HG03575 (cell line): ENCODE measurements around the gene RPS16.
"Not testable (repeated sequence)": the region's sequence is repeated elsewhere in the genome, so short reads cannot be mapped to it uniquely, and the experiment has no call there.

Experiments
- ATAC-seq: cut with Tn5 transposase; IDR thresholded peaks from one replicate; pipeline ENCODE4 v1.9.1; 2021; ENCODE audit not compliant: unreplicated experiment, insufficient number of reproducible peaks, low FRiP score; ENCODE audit errors: extremely low read depth

Gene RPS16

DNA sequence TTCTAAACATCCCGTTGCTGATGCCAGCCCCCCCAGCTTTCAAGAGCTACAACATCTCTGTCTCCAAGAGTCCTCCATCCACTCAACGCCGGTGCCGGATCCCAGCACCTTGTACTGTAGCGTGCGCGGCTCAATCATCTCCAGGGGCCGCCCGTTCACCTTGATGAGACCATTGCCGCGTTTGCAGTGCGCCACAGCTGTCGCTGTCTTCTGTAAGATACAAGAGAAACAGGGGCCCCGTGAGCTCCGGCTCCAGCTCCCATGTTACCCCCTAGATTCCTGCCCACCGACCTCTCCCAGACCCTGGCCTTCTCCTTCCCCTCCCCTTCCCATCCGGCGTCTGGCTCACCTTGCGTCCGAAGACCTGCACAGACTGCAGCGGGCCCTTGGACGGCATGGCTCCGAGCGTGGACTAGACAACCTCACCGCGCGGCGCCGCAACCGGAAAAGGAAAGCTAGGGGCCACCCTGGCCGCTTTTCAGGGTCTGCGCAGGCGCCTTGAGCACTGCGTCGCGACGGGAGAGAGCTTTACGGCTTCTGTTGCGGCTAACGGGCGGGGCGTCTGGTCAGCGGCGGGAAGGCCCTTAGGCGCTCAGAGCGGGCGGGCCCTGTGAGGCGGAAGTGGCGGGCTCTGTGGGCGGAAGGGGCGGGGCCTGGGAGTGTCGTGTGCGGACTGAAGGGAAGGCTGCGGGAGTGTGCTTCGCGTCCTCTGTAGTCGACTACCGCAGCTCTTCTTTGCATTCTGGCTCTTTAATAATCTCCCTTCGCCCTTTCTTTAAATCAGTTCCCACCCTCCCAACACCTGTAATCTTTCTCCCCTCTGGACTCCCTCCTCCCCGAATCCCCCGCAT is at the start of gene RPS16:
TSS of gene RPS16 (minus strand) at position 451 of the 851 bp plus-strand sequence. CDS start at position 397, 54 bp downstream.
- no peak for ATAC-seq

DNA sequence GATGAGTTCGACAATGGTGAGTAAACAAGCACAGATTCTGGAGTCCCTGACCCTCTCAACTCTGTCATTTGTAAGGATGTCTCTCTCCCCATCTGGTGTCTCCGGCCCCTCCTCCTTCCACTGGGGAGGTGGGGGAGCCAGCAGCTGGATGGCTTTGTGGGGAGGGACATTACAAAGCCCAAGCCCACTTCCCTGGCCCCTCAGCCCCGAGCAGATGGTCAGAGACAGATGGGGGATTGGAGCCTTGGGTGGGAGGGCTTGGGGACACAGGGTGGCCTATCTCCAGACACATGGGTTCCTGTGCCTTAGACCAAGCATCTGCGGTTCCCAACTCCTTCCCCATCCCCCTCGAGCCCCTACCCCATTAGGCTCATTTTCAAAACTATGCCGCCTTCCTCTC is 47.4 kb upstream of the RPS16 start:
- ATAC-seq, result no peak

DNA sequence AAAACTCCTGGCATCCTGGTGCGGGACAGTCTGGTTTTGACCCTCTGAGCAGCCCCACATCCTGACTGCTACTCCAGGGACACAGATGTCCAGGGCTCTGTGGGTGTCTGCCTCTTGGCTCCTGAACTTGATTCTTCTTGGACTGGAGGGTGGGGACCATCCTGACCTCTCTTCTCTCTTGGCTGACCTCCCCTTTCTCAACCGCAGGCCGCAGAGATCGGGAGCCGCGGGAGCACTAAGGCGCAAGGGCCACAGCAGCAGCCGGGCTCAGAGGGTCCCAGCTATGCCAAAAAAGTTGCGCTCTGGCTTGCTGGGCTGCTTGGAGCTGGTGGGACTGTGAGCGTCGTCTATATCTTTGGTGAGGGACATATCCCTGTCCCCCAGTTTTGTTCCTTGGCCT is 45.9 kb upstream of the RPS16 start:
- no peak for ATAC-seq

DNA sequence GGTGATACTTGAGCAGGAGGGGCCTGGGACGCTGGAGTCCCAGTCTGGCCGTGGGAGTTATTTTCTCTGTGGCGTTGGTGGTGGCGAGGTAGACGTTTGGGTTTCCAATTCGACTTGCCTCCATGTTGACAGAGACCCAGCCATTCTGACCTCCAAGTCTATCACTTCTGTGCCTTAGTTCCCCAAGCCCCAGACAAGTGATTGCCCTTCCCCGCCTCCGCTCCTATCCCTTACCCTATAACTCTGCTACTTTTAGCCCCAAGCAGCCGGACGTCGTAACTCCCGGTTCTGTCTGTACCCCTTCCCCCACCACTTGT is 45.4 kb upstream of the RPS16 start:
- ATAC-seq, result no peak

DNA sequence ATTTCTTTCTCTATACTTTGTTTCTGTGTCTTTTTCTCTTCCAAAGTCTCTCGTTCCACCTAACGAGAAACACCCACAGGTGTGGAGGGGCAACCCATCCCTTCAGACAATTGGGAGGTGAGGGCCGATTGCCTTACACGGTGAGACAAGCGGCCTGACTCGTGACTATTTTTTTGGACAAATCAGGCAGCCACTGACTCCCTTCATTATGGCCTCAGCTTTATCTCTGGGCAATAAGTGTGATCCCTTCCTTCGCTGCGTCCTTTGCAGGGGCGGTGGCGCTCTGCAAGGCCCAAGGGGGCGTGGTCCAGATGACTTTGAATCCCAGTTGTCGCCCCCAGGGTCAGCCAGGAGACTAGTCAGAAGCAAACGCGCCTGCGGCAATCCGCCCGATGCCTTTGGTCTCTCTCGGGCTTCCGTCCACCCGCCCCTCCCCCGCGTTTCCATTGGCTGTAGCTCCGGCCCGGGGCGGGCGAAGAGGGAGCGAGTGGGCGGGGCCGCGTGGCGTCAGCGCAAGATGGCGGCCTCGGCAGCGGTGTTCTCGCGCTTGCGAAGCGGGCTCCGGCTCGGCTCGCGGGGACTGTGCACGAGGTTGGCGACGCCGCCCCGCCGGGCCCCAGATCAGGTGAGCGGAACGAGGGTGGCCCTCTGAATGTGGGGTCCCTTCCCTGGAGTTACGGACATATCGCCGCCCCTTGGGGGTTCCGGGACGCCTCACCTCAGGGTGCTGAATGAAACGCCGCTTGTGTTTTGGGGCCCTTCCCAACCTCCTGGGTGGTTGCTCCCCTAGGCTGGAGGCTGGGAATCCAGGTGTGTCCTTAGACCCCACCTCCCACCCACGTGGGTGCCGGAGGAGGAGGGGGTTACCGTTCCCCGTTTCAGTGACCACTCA is 44.8 kb upstream of the RPS16 start, which contains the start of gene TIMM50:
TSS of gene TIMM50 (plus strand) at position 502 of the 892 bp plus-strand sequence. CDS start at position 518, 16 bp downstream.
- ATAC-seq, result no peak

DNA sequence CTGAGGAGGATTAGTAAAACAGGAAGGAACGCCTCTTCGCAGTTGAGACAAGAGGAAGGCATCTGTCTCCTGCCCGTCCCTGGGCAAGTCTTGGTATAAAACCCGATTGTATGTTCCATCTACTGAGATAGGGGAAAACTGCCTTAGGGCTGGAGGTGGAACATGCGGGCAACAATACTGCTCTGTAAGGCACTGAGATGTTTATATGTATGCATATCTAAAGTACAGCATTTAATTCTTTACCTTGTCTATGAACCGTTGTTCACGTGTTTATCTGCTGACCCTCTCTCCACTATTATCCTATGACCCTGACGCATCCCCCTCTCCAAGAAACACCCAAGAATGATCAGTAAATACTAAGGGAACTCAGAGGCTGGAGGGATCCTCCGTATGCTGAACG is 44.2 kb upstream of the RPS16 start:
- ATAC-seq, result no peak

DNA sequence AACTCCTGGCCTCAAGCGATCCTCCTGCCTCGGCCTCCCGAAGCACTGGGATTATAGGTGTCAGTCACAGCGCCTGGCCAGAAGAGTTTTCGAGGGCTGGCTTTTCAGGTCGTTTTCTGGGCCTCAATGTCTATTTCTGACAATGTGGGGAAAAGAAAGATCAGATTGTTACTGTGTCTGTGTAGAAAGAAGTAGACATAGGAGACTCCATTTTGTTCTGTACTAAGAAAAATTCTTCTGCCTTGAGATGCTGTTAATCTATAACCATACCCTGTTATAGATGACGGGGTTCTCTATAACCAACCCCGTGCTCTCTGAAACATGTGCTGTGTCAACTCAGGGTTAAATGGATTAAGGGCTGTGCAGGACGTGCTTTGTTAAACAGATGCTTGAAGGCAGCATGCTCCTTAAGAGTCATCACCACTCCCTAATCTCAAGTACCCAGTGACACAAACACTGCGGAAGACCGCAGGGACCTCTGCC is 43.6 kb upstream of the RPS16 start:
- not testable (repeated sequence) for ATAC-seq

DNA sequence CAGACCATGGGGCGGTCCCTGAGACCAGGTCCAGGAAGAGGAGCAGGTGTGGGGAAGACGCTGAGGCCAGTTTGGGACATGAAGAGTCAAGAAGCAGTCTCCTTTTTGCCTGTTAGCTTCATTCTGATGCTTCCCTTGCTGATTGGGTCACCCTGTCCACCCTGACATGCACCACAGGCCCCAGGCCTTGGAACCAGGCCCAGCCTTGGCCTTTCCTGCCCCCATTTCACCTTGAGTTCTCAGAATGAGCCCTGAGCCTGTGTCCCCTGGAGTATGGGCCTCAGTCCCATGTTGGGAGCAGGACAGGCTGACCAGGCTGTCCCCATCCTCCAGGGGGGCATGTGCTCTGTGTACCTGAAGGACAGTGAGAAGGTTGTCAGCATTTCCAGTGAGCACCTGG is 40.0 kb upstream of the RPS16 start:
- ATAC-seq, result no peak

DNA sequence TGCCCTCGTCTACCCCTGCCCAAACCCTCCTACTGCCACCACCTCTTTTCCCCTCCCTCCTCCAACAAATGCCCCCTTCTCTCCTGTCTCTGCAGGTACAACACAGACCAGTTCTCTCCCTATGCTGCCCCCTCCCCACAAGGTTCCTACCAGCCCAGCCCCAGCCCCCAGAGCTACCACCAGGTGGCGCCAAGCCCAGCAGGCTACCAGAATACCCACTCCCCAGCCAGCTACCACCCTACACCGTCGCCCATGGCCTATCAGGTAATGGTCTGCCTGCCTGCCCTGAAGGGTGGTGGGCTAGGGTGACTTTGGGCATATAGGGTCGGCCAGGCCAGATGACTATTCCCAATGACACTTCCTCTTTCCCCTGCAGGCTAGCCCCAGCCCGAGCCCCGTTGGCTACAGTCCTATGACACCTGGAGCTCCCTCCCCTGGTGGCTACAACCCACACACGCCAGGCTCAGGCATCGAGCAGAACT is 38.4 kb upstream of the RPS16 start:
- no peak for ATAC-seq

DNA sequence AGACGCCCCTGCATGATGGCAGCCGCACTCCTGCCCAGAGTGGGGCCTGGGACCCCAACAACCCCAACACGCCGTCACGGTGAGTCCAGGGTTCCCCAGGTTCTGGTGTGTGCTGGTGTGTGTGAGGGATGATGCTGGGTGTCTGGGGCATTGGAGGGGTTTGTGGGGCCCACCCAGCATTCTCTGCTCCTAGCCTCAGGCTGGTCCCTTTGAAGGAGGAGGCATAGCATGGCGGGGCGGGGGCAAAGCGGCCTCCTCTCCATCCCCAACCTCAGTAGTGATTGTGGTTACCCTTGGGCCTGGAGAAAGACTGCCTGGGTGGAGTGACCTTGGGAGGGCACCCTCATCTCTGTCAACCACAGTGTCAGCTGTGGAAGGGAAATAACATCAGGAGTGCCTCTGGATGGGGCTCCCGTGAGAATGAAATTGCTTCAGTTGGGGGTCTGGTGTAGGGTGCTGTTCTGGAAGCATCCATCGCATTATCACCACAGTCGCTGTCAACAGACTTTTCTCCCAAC is 37.8 kb upstream of the RPS16 start:
- ATAC-seq, result no peak

DNA sequence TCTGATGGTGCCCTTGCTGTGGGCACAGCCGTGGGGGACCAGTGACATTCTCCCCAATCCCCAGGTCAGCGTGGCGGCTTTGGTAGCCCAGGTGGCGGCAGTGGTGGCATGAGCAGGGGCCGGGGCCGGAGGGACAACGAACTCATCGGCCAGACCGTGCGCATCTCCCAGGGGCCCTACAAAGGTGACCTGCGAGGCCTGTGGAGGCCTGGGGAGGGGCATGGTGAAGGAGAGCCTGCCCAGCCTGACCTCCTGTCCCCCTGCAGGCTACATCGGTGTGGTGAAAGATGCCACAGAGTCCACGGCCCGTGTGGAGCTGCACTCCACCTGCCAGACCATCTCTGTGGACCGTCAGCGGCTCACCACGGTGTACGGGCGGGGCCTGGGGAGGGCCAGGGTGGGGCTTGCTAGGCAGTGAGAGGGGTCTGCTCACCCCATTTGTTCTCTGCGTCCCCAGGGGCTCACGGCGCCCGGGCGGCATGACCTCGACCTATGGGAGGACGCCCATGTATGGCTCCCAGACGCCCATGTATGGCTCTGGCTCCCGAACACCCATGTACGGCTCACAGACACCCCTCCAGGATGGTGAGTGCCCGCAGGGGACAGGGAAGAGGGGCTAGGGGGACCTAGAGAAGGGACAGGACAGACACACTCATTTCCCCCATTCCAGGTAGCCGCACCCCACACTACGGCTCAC is 37.1 kb upstream of the RPS16 start:
- no peak for ATAC-seq

DNA sequence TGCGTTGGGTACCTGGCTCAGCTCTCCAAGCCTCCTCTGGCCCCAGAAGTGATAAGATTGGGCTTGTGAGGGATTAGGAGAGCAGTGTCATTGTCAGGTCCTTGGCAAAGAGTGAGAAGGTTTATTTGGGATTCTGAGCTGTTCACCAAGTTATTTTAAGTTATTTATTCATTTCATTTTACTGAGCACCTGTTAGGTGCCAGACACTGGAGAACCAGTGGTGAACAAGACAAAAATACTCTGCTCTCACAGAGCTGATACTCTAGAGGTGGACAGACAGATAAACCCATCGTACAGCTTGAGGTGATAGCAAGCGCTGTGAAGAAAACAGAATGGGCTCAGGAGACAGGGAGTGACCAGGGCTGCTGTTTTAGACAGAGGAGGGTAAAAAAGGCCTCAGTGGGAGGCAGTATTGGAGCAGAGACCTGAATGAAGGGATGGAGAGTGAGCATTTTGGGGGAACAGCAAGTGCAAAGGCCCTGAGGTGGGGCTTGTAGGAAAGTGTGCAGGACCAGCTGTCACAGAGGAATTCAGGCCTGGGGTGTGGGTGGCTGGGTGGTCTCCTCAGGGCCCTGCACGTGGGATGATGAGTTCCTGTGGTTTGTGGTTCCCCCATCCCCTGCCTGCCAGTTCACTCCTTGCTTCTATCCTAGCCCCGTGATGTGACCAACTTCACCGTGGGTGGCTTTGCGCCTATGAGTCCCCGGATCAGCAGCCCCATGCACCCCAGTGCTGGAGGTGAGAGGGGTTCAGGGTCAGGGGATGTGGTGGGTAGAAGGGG is 36.2 kb upstream of the RPS16 start:
- ATAC-seq, result no peak

DNA sequence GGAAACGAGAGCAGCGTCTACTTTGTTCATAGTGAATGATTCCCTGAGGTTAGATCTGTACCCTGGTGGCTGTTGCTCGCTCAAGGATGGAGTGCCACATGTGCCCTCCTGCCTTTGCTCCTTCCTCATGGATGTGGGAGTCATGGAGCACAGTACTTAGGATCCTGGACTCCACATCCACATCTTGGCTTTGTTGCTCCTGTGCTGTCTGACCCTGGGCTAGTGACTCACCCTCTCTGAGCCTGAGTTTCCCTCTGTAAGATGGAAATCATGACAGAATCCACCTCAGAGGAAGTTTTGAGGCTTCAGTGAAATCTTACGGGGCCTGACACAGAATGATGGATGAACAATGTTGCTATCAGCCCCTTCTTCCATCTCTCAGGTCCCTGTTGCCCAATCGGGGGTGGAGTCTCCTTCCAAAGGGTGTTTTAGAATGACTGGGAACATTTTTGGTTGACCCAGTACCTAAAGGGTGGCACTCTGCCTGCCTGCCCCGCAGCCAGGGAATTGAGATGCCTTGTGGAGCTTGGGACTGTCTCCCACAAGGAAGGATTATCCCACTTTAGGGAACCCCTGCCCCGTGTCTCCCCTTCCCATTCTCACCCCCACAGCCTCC is 35.1 kb upstream of the RPS16 start:
- no peak for ATAC-seq

DNA sequence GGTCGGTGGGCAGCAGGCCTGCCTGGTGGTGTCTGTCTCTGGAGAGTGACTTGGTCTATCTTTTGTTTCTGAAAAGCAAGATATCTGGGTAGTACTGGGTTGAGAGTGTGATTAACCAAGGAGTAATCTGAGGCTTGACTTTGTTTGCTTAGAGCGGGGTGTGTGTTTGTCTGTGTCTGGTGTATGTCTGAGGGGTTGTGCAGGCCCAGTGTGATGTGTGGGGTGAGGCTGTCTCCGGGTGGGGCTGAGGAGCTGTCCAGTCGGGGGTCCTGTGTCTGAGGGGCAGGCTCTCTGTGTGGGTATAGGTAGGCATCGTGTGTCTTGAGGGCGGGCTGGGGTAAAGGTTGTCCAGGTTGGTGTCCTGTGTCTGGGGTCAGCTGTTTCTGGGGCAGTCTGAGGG is 33.8 kb upstream of the RPS16 start:
- no peak for ATAC-seq

DNA sequence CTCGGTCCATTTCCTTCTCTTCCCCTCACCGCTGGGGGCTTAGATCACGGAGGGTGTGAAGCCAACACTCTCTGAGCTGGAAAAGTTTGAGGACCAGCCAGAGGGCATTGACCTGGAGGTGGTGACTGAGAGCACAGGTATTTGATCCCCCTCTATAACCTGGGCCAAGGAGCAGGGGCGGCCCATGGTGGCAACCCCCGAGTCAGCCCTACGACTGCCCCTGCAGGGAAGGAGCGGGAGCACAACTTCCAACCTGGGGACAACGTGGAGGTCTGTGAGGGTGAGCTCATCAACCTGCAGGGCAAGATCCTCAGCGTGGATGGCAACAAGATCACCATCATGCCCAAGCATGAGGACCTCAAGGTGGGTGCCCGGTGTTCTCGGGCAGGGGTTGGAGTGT is 33.3 kb upstream of the RPS16 start:
- ATAC-seq, result no peak

DNA sequence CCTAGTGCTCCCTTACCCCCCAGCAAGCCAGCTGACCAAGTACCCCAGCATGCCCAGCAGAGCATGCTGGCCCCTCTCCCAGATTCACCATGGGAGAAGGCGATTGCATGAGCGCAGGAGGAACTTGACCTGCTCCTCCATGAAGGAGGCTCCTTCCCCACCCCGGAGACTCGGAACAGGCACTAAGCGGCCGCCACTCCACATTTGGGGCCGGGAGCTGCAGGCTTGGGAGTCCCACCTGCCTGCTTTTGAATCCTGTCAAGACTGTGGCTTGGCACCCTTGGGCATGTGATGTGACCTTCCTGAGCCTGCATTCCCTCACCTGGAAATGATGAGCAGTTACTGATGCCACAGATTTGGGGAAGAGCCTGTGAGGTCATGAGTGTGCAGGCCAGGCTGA is 32.2 kb upstream of the RPS16 start:
- ATAC-seq, result no peak

DNA sequence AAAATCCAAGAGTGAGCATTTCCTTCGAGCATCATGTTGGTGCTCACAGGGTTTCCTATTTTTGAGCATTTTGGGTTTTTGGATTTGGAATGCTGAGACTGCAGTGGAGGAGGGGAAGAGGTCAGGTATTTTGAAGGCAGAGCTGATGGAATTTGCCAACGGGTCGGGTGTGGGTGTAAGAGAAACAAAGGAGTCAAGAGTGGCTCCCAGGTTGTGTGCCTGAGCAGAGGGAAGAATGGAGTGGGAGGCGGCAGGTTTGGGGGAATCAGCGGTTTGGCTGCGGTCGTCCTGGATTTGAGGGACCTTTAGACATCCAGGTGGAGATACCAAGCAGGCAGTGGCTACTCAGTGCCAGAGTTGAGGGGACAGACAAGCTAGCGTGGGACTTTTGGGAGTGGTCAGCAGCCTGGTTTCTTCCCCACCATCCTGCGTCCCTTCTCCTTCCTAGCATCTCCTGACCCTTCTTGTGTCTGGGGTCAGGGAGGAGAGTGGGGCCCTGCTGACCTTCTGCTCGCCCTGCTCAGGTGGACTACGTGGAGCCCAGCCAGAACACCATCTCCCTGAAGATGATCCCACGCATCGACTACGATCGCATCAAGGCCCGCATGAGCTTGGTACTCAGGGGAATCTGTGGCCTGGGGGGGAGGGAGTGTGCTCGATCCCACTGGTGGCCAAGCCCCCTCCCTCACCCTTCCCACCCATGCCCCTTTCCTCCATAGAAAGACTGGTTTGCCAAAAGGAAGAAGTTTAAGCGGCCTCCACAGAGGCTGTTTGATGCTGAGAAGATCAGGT is 30.4 kb upstream of the RPS16 start:
- no peak for ATAC-seq
